ENCODE data around the gene TMEM59. TPM values are rescaled to one million over a fixed set of nuclear protein-coding genes. Genes with fewer than 3 reads are reported as not detected.
A peak's percentile ranks its signal among the peaks of the same experiment; 100 is the strongest.

The TMEM59 gene
- total and polyA plus RNA-seq, 2 of the 8 experiments (the other 6 are each of a cell fraction or from before 2014, with no cell fraction given), result 116 to 139 TPM

DNA sequence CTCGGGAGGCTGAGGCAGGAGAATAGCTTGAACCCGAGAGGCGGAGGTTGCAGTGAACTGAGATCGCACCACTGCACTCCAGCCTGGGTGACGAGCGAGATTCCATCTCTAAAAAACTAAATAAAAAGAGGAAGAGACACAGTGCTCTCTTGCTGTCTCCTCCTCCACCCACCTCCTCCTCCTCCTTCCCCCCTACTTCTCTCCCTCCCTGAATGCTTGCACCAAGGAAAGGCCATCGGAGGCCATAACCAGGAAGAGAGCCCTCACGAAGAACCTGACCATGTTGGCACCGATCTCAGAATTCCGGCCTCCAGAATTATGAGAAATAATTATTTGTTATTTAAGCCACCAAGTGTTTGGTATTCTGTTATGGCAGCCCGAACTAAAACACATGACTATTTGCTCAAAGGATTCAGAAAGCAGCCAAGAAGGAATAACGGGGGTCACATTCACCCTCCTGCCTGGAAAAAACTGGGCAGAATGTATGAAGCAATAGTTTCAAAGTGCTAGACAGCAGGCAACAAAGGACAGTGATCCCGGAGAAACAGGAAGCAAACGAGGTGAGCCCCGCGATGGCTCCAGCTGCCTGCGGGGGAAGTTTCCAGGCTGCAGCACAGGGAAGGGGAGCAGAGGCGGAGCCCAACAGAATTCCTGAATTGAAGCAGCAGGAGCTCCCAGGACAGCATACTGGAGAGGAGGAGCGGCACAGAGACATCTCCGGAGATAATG is 70.8 kb downstream of the TMEM59 start (continued):
- TF ChIP-seq SIRT6 (IDR thresholded peaks at IDR 0.05; ENCODE audit: low read length) (no peak), CBX8 (IDR thresholded peaks at IDR 0.05; ENCODE audit: borderline replicate concordance, low read depth, low read length) (no peak), CEBPB (IDR thresholded peaks at IDR 0.05; ENCODE audit: low read depth, low read length) (peak; percentile 77), TAF1 (IDR thresholded peaks at IDR 0.05; ENCODE audit: low read depth, low read length) (peak; percentile 71), PHF8 (conservative IDR thresholded peaks at IDR 0.05; ENCODE audit: low read depth, low read length) (0 out of 2 replicates have a peak, but pooled peaks have one; percentile 22), EZH2 (IDR thresholded peaks at IDR 0.05; ENCODE audit: low read depth, low read length, severe bottlenecking) (no peak), TBP (IDR thresholded peaks at IDR 0.05; ENCODE audit: low read depth, low read length) (peak; percentile 57; the same call in 1 of the 2 replicates), ZNF274 (IDR thresholded peaks at IDR 0.05; ENCODE audit: borderline replicate concordance, extremely low read depth, low read length) (no peak), POLR2AphosphoS5 (IDR thresholded peaks at IDR 0.05; ENCODE audit: low read depth, low read length) (peak; percentile 67), ASH2L (IDR thresholded peaks at IDR 0.05; ENCODE audit: low read length) (peak; percentile 57)
- TF ChIP-seq, protein P1, sequence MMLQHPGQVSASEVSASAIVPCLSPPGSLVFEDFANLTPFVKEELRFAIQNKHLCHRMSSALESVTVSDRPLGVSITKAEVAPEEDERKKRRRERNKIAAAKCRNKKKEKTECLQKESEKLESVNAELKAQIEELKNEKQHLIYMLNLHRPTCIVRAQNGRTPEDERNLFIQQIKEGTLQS (IDR thresholded peaks at IDR 0.05; ENCODE audit: insufficient read depth, low read depth, low read length), result no peak
